HAP-1 (cell line): ENCODE results near the gene OR4A16.

Experiments used
- DNase-seq, 2 experiments: peaks; one replicate each; pipeline ENCODE4 v3.0.0-alpha.2; 2016 to 2020; ENCODE audit warnings: low spot score in 2 of 2
- H3K27me3 ChIP-seq: fragments of 250-450 bp; sonication (Bioruptor Pico); 2 replicates; pipeline ENCODE4 v1.5.1; 2020; ENCODE audit warnings: low read depth, mild to moderate bottlenecking, moderate library complexity
- H3K36me3 ChIP-seq: fragments of 250-450 bp; sonication (Bioruptor Pico); replicated peaks from 2 replicates; pipeline ENCODE4 v1.5.1; 2020; ENCODE audit warnings: mild to moderate bottlenecking
- H3K4me1 ChIP-seq: fragments of 250-450 bp; sonication (Bioruptor Pico); 2 replicates; pipeline ENCODE4 v1.5.1; 2020; ENCODE audit warnings: mild to moderate bottlenecking
- H3K4me3 ChIP-seq: fragments of 250-450 bp; sonication (Bioruptor Pico); 2 replicates; pipeline ENCODE4 v1.5.1; 2020; ENCODE audit warnings: mild to moderate bottlenecking, moderate library complexity
- H3K9me3 ChIP-seq: fragments of 250-450 bp; sonication (Bioruptor Pico); 2 replicates; pipeline ENCODE4 v1.5.1; 2020; ENCODE audit warnings: mild to moderate bottlenecking, moderate library complexity
- in situ Hi-C: fragments of 300-500 bp; cut with MboI; formaldehyde crosslinking; loops from 3 replicates; pipeline ENCODE4 v1.14.3; 2020; ENCODE audit warnings: low sequenced_read_pairs, inconsistent platforms, mixed read lengths

OR4A16 gene

DNA sequence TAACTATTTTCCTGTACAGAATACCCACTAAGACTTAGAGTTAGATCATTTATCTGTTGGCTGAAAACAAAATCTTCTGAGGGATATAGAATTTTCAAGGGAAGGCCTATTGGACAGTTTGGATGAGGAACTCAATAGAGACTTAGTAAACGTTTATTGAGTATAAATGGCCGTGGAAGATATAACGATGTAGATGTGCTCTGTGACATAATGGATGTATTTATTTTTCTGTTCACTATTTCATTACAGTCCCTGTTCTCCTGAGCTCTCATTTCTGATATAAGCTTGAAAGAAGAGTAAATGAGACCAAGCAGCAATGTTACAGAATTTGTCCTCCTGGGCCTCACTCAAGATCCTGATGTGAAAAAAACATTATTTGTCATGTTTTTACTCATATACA lies at the start of gene OR4A16:
OR4A16 (plus strand) TSS at position 301 of the 400 bp plus-strand sequence; CDS start at position 301, 0 bp downstream.
- Histone ChIP-seq H3K9me3 (no peaks in the 10 kb centered on the region), H3K27me3 (no peaks in the 10 kb centered on the region), H3K36me3 (no peaks in the 10 kb centered on the region), H3K4me3 (no peak within 1 kb of the TSS), H3K4me1 (no peaks in the 10 kb centered on the region)
- in situ Hi-C loops: no loop called here
- no peak for DNase-seq

DNA sequence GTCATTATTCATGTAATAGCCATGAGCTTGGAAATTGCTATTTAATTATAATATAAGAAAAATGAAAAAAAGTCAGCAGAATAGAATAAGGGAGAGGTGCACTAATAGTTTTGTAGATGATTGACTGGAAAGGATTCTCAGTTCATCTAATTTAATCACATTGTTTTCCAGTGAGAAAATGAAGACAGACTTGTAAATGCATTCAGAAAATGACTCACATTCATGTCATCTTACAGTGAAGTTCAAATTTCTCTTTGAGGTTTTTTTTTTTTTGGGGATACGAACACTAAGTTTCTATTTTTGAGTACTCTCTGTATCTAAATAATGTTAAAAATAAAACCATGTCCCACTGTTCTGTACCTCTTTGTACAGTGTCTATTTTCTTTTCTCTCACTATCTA lies 18.5 kb upstream of the OR4A16 start:
- DNase-seq: no peak
- Histone ChIP-seq H3K9me3 (no peaks in the 10 kb centered on the region), H3K27me3 (no peaks in the 10 kb centered on the region), H3K4me1 (no peaks in the 10 kb centered on the region), H3K4me3 (no peak overlapping the region), H3K36me3 (no peaks in the 10 kb centered on the region)
- in situ Hi-C loops: no loop called here

GRCh38 chr11:55345306-55345705 lies 2.3 kb downstream of the OR4A16 start:
- Histone ChIP-seq H3K27me3 (no peaks in the 10 kb centered on the region), H3K4me3 (no peak overlapping the region), H3K9me3 (no peaks in the 10 kb centered on the region; the same call in 1 of the 2 replicates), H3K36me3 (no peaks in the 10 kb centered on the region), H3K4me1 (no peaks in the 10 kb centered on the region)
- in situ Hi-C loops: no loop called here
- no peak for DNase-seq

DNA sequence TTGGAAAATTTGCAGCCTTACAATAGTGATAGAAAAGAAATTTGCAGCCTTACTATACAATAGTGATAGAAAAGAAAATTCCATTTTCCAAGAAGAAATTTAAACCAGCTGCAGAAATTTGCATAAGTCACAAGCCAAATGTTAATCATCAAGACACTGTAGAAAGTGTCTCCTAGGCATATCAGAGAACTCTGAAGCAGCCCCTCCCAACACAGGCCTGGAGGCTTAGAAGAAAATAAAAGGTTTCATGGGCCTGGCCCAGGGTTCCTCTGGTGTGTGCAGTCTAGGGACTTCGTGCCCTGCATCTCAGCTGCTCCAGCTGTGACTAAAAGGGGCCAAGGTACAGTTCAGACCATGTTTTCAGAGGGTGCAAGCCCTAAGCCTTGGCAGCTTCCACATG lies 6.0 kb downstream of the OR4A16 start:
- DNase-seq: no peak
- no peaks in the 10 kb centered on the region for H3K4me1 ChIP-seq
- no peak overlapping the region for H3K4me3 ChIP-seq
- no peaks in the 10 kb centered on the region for H3K27me3 ChIP-seq
- in situ Hi-C loops: no loop called here
- no peaks in the 10 kb centered on the region; the same call in 1 of the 2 replicates for H3K9me3 ChIP-seq
- H3K36me3 ChIP-seq: no peaks in the 10 kb centered on the region

DNA sequence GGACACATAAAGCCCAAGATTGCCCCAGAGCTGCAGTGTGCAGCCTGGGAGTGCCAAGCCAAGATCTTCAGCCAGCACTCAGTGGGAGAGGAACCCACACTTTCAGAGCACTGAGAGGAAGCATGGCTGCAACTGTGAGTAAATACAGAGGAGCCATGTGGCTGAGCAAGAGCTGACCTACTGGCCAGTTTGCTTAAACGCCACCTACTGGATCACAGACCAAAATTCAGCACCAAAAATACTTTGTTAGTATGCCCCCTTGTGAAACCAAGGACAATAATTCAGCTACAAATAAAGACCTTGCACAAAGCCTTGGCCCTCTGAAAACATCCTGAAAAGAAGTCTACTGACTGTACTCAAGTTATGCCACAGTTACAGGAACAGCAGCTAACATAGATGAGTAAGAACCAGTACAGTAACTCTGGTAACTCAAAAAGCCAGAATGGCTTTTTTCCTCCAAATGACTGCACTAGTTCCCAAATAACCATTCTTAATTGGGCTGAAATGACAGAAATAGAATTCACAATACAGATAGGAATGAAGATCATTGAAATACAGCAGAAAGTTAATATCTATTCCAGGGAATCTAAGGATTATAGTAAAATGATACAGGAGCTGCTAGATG lies 14.7 kb downstream of the OR4A16 start:
- no peaks in the 10 kb centered on the region for H3K36me3 ChIP-seq
- in situ Hi-C loops: loop anchor here (25.0 kb wide), 1 partner anchor 105 kb away; no protein-coding TSS in a partner anchor
- no peaks in the 10 kb centered on the region; the same call in 1 of the 2 replicates for H3K4me1 ChIP-seq
- peak; percentile 50 to 67 for DNase-seq
- H3K4me3 ChIP-seq: no peak overlapping the region
- no peaks in the 10 kb centered on the region for H3K9me3 ChIP-seq
- no peaks in the 10 kb centered on the region for H3K27me3 ChIP-seq

DNA sequence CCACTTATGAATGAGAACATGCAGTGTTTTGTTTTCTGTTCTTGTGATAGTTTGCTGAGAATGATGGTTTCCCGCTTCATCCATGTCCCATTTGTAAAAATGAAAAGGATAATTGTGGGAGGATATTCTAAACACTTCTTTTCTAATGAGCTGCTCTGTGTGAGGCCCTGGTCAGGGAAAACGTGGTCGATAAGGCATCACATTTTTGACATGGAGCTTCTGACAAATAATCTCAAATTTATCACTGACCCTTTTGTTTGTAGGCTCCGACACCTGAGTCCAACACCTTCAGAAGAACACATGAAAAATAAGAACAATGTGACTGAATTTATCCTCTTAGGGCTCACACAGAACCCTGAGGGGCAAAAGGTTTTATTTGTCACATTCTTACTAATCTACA lies 24.7 kb downstream of the OR4A16 start, which contains the start of gene OR4A15:
OR4A15 (plus strand) TSS at position 301 of the 400 bp plus-strand sequence; CDS start at position 301, 0 bp downstream.
- Histone ChIP-seq H3K27me3 (no peaks in the 10 kb centered on the region), H3K36me3 (no peaks in the 10 kb centered on the region), H3K9me3 (no peaks in the 10 kb centered on the region), H3K4me1 (no peaks in the 10 kb centered on the region; the same call in 1 of the 2 replicates), H3K4me3 (no peak within 1 kb of the TSS)
- in situ Hi-C loops: loop anchor here (25.0 kb wide), 1 partner anchor 95 kb away; no protein-coding TSS in a partner anchor
- DNase-seq: no peak
